Ectodermal cell (in vitro differentiated cells): ENCODE data around the gene CCNO.

Experiments
- H3K27ac ChIP-seq: 2 replicates; pipeline ENCODE4 v1.7.0; 2013; ENCODE audit warnings: mild to moderate bottlenecking, low read depth, low read length; ENCODE audit not compliant: insufficient read depth, poor library complexity, severe bottlenecking
- H3K27me3 ChIP-seq: 2 replicates; pipeline ENCODE4 v1.7.0; 2013; ENCODE audit warnings: mild to moderate bottlenecking, low read length; ENCODE audit not compliant: insufficient read depth, control insufficient read depth, poor library complexity, severe bottlenecking
- H3K36me3 ChIP-seq: one replicate; pipeline ENCODE4 v1.7.0; 2013; ENCODE audit warnings: low read length; ENCODE audit not compliant: control insufficient read depth, insufficient read depth
- H3K4me1 ChIP-seq: one replicate; pipeline ENCODE4 v1.7.0; 2013; ENCODE audit warnings: low read length; ENCODE audit not compliant: control insufficient read depth, insufficient read depth
- H3K4me3 ChIP-seq: 2 replicates; pipeline ENCODE4 v1.7.0; 2013; ENCODE audit warnings: low read depth, low read length, control low read depth; ENCODE audit not compliant: insufficient read depth
- H3K9me3 ChIP-seq: 2 replicates; pipeline ENCODE4 v1.7.0; 2013; ENCODE audit warnings: mild to moderate bottlenecking, low read length, moderate library complexity; ENCODE audit not compliant: control insufficient read depth
- WGBS, 2 experiments: methylation state at CpG; one replicate each; pipeline ENCODE4 v1.1.7; 2013; ENCODE audit warnings: missing lambda C conversion rate in 2 of 2; 5-methylcytosine and 5-hydroxymethylcytosine counted together

Gene CCNO

DNA sequence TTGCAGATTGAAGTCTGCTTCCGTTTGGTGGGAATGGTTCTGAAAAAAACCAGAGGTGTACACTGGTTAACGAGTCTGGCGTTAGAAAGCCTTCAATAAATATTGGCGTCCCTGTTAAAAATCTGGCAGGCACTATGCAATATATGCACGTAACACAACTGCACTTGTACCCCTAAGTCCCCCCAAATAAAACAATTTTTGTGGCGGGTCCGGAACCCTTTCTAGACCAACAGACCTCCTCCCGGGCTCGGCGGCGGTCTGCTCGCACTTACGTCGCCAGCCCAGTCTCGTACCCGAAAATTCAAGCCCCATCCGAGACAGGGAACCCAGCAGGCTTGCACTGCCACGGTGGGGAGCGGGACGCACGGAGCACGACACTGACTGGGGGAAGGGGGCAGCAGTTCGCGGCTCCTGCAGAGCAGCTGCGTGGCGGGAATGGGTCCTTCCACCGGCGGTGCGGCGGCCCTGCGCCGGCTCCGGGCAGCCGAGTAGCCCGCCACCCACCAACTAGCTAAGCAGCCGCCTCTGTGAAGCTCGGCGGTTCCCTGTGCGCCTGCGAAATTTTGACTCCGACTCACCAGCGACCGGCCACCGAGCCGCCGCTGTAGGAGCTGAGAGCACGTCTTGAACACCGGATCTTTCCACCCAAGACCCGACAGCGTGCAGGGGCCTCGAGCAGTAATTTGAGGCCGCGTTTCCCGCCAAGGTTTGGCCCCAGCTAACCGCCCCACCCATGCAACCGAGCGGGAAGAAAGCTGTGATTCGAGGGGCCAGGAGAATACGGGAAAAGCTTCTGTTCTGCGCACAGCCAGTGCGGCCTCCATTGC lies 10.2 kb downstream of the CCNO start:
- H3K27ac ChIP-seq: no peak overlapping the region
- peak overlapping the region; percentile 9 for H3K4me3 ChIP-seq
- peaks cover 6% of the 10 kb centered on the region for H3K4me1 ChIP-seq
- no peaks in the 10 kb centered on the region for H3K9me3 ChIP-seq
- no peaks in the 10 kb centered on the region for H3K36me3 ChIP-seq
- 2 to 3% methylated on average over 61 of the region's 61 CpGs for WGBS, 2 experiments
- H3K27me3 ChIP-seq: peaks cover 100% of the 10 kb centered on the region

- Histone ChIP-seq H3K27ac (no peak overlapping the region), H3K27me3 (peaks cover 95% of the 10 kb centered on the region), H3K9me3 (no peaks in the 10 kb centered on the region), H3K4me1 (peaks cover 6% of the 10 kb centered on the region), H3K36me3 (no peaks in the 10 kb centered on the region), H3K4me3 (no peak overlapping the region)
- 9 to 10% methylated on average over 30 of the region's 30 CpGs for WGBS, 2 experiments
These were observed 11.1 kb downstream of the CCNO start for GRCh38 chr5:55222092-55222984.

DNA sequence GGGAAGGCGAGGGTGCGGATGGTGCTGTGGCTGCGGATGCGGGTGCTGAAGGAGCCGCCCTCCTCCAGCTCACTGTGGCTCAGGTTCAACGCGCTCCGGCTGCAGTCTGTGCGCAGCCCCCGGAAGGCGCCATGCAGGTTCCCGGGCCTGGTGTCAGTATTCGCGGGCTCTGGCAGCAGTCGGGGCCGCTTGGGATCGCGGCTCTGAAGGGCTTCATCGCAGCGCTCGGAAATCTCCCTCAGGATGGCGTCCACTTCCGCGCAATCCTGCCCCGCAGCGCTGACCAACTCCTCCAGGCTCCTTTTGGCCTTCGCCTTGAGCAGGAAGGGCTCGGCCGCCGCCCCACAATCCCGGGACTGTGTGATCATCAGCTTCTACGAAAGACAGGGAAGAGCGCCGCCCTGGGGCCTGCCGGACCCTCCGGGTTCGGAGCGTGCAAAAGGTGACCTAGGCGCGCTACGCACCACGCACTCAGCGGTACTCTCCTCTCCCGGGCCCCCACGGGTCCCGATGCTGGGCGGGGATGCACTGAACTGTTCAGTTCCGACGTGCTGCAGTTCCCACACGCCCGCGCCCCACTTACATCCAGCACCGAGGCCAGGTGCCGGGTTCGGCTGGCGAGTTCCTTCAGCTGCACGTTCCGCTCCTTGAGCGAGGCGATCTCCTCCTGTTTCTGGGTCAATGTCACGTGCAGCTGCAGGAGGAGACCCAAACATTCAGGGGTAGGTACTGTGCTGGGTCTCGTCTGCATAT lies 12.8 kb downstream of the CCNO start:
- WGBS, 2 experiments: 1% methylated on average over 62 of the region's 62 CpGs
- peaks cover 86% of the 10 kb centered on the region for H3K27me3 ChIP-seq
- H3K9me3 ChIP-seq: no peaks in the 10 kb centered on the region
- H3K36me3 ChIP-seq: no peaks in the 10 kb centered on the region
- peaks cover 6% of the 10 kb centered on the region for H3K4me1 ChIP-seq
- peak overlapping the region; percentile 25 for H3K4me3 ChIP-seq
- H3K27ac ChIP-seq: no peak overlapping the region

GRCh38 chr5:55219770-55220169 lies 13.6 kb downstream of the CCNO start:
- Histone ChIP-seq H3K4me3 (no peak overlapping the region), H3K4me1 (peaks cover 6% of the 10 kb centered on the region), H3K27me3 (peaks cover 77% of the 10 kb centered on the region), H3K36me3 (no peaks in the 10 kb centered on the region), H3K27ac (no peak overlapping the region), H3K9me3 (no peaks in the 10 kb centered on the region)
- WGBS, 2 experiments: 85 to 87% methylated on average over 3 of the region's 3 CpGs

GRCh38 chr5:55218967-55219366 lies 14.4 kb downstream of the CCNO start:
- Histone ChIP-seq H3K36me3 (no peaks in the 10 kb centered on the region), H3K4me1 (peaks cover 6% of the 10 kb centered on the region), H3K27me3 (peaks cover 69% of the 10 kb centered on the region), H3K9me3 (no peaks in the 10 kb centered on the region), H3K4me3 (no peak overlapping the region), H3K27ac (no peak overlapping the region)
- 40% methylated on average over 4 of the region's 4 CpGs for WGBS, 2 experiments

- no peaks in the 10 kb centered on the region for H3K36me3 ChIP-seq
- no peaks in the 10 kb centered on the region for H3K4me1 ChIP-seq
- no peak overlapping the region for H3K27ac ChIP-seq
- no peak overlapping the region for H3K4me3 ChIP-seq
- H3K27me3 ChIP-seq: no peaks in the 10 kb centered on the region
- no peaks in the 10 kb centered on the region for H3K9me3 ChIP-seq
- 82 to 88% methylated on average over 1 to 2 of the region's 2 CpGs for WGBS, 2 experiments
These were observed 22.1 kb downstream of the CCNO start for GRCh38 chr5:55211184-55211874.

DNA sequence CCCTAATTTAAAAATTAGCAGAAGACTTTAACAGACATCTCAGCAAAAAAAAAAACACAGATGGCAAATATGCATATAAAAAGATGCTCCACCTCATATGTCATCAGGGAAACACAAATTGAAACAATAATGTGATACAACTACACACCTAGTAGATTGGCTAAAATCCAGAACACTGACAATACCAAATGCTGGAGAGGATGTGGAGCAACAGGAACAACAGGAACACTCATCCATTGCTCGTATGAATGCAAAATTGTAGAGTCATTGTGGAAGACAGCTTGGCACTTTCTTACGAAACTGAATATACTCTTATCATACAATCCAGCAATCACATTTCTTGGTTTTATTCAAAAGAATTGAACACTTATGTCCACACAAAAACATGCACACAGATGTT lies 28.4 kb downstream of the CCNO start:
- H3K4me3 ChIP-seq: no peak overlapping the region
- H3K9me3 ChIP-seq: no peaks in the 10 kb centered on the region
- no peaks in the 10 kb centered on the region for H3K36me3 ChIP-seq
- 89 to 95% methylated on average over 2 of the region's 2 CpGs for WGBS, 2 experiments
- H3K4me1 ChIP-seq: no peaks in the 10 kb centered on the region
- H3K27me3 ChIP-seq: no peaks in the 10 kb centered on the region
- H3K27ac ChIP-seq: no peak overlapping the region

- H3K4me1 ChIP-seq: no peaks in the 10 kb centered on the region
- no peak overlapping the region for H3K27ac ChIP-seq
- no peak overlapping the region for H3K4me3 ChIP-seq
- H3K36me3 ChIP-seq: no peaks in the 10 kb centered on the region
- H3K9me3 ChIP-seq: no peaks in the 10 kb centered on the region
- H3K27me3 ChIP-seq: peaks cover 8% of the 10 kb centered on the region
- WGBS, 2 experiments: 100% methylated on average over 2 of the region's 2 CpGs; no CpG with 5 or more reads in 1 of the 2 experiments
These were observed 42.2 kb downstream of the CCNO start for GRCh38 chr5:55191165-55191564.

DNA sequence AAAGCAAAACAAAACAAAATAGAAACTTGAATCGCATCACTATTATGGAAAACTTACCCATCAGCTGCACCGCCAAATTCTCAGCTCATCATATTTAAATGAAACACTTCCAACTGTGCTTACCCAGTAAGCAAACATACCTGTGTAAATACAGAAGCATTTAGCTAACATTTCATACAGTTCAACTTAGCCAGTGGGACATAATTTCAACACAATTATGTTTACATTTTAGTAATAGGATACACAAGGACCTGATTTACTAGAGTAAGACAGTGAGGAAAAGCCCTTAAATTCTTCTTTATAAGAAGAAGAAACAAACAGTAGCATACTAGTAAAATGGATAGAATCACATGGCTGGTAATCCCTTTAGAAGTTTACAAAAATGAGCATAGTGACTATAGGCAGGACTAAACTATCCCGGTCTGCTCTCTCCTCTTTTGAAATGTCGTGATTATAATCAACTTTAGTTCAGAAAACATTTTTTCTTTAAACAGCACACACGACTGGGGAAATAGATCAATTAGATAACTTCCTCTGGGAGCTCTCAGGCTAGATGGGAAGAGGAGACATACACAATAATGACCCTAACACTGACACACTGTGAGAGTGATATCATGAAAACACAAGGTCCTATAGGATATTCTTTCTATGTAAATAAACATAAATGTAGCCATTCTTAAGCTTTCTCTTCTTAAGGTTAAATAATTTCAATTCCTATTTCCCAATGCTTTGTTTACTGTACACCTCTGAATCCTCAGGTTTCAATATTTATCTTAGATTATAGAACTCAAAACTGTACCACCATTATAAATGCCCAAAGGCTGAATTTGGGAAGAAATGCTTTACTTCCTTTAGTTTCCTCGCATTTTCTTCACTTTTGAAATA lies 44.5 kb downstream of the CCNO start:
- Histone ChIP-seq H3K4me1 (no peaks in the 10 kb centered on the region), H3K27ac (no peak overlapping the region), H3K36me3 (no peaks in the 10 kb centered on the region), H3K9me3 (no peaks in the 10 kb centered on the region), H3K27me3 (peaks cover 21% of the 10 kb centered on the region), H3K4me3 (no peak overlapping the region)
- WGBS, 2 experiments: 76 to 81% methylated on average over 5 to 6 of the region's 6 CpGs
